Mucosa of rectum (tissue), 2 donors: ENCODE data around the gene PPM1F.
"Not testable (repeated sequence)": the region's sequence is repeated elsewhere in the genome, so short reads cannot be mapped to it uniquely, and the experiment has no call there.

Source experiments
- H3K27ac ChIP-seq, 2 donors: one replicate each; pipeline ENCODE4 v1.7.0; 2013; ENCODE audit warnings: inconsistent platforms in 2 of 2, low read depth in 2 of 2, low read length in 2 of 2
- H3K27me3 ChIP-seq, 2 donors: one replicate each; pipeline ENCODE4 v1.7.0; 2013; ENCODE audit warnings: low read length in 2 of 2; ENCODE audit not compliant: control insufficient read depth in 2 of 2, insufficient read depth in 2 of 2
- H3K36me3 ChIP-seq, 2 donors: one replicate each; pipeline ENCODE4 v1.7.0; 2013; ENCODE audit warnings: low read length in 2 of 2; ENCODE audit not compliant: control insufficient read depth in 2 of 2, insufficient read depth in 2 of 2
- H3K4me1 ChIP-seq, 2 donors: one replicate each; pipeline ENCODE4 v1.7.0; 2013; ENCODE audit warnings: low read length in 2 of 2, mild to moderate bottlenecking in 1 of 2; ENCODE audit not compliant: control insufficient read depth in 2 of 2, insufficient read depth in 2 of 2
- H3K4me3 ChIP-seq, 2 donors: one replicate each; pipeline ENCODE4 v1.7.0; 2013; ENCODE audit warnings: low read length in 2 of 2
- H3K9ac ChIP-seq, 2 donors: one replicate each; pipeline ENCODE4 v1.7.0; 2013; ENCODE audit warnings: low read length in 2 of 2, low read depth in 1 of 2, mild to moderate bottlenecking in 1 of 2
- H3K9me3 ChIP-seq, 2 donors: one replicate each; pipeline ENCODE4 v1.7.0; 2013; ENCODE audit warnings: low read length in 2 of 2; ENCODE audit not compliant: control insufficient read depth in 2 of 2
- donor health status: healthy.
- donor health status: Normal muscosa, but diverticular disease.

PPM1F gene

DNA sequence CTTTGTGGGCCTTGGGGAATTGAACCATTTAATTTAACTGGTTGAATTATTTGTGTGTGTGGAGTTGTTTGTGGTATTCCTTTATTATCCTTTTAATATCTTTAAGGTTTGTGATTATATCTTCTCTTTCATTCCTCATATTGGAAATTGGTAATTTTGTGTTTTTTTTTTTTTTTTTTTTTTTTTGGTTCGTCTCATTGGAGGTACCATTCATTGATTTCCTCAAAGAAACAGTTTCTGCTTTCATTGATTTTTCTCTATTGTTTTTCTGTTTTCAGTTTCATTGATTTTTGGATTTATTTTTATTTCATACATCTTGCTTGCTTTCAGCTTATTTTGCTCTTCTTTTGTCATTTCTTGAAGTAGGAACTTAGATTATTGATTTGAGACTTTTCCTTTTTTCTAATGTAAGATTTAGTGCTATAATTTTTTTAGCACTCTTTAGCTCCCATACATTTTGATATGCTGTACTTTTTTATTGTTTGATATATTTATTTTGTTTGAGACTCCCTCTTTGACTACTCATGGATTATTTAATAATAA lies 54.2 kb downstream of the PPM1F start:
- no peaks in the 10 kb centered on the region for H3K27me3 ChIP-seq
- no peak overlapping the region for H3K27ac ChIP-seq
- H3K9ac ChIP-seq, result no peak overlapping the region
- H3K4me1 ChIP-seq, result no peaks in the 10 kb centered on the region
- H3K9me3 ChIP-seq, result no peaks in the 10 kb centered on the region
- no peak overlapping the region for H3K4me3 ChIP-seq
- H3K36me3 ChIP-seq, result no peaks in the 10 kb centered on the region

DNA sequence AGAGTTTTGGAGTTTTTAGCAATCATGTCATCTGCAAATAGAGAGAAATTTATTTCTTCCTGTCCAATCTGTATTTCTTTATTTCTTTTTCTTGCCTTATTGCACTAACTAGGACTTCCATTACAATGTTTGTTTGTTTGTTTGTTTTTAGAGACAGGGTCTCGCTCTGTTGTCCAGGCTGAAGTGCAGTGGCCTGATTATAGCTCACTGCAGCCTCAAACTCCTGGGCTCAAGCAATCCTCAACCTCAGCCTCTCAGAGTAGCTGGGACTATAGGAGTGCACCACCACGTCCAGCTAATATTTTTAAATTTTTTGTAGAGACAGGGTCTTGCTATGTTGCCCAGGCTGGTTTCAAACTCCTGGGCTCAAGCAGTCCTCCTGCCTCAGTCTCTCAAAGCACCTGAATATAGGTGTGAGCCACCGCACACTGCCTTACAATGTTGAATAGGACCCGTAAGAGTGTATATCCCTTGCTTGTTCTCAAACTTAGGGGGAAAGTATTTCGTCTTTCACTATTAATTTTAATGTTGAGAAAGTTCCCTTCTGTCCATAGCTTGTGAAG lies 55.6 kb downstream of the PPM1F start:
- no peak overlapping the region for H3K27ac ChIP-seq
- no peaks in the 10 kb centered on the region for H3K9me3 ChIP-seq
- H3K9ac ChIP-seq, result no peak overlapping the region
- H3K36me3 ChIP-seq, result no peaks in the 10 kb centered on the region
- no peaks in the 10 kb centered on the region for H3K27me3 ChIP-seq
- H3K4me1 ChIP-seq, result no peaks in the 10 kb centered on the region
- no peak overlapping the region for H3K4me3 ChIP-seq

DNA sequence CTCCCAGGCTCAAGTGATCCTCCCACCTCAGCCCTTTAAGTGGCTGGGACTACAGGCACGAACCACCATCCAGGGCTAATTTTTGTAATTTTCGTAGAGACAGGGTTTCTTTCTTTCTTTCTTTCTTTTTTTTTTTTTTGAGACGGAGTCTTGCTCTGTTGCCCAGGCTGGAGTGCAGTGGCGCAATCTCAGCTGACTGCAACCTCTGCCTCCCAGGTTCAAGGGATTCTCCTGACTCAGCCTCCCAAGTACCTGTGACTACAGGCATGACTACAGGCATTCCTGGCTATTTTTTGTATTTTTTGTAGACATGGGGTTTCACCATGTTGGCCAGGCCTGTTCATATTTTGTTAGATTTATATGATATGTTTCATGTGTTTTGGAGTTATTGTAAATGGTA lies 56.4 kb downstream of the PPM1F start:
- H3K4me1 ChIP-seq, H3K9me3 ChIP-seq, H3K27me3 ChIP-seq, H3K9ac ChIP-seq, H3K27ac ChIP-seq, H3K36me3 ChIP-seq, H3K4me3 ChIP-seq: not testable (repeated sequence)

DNA sequence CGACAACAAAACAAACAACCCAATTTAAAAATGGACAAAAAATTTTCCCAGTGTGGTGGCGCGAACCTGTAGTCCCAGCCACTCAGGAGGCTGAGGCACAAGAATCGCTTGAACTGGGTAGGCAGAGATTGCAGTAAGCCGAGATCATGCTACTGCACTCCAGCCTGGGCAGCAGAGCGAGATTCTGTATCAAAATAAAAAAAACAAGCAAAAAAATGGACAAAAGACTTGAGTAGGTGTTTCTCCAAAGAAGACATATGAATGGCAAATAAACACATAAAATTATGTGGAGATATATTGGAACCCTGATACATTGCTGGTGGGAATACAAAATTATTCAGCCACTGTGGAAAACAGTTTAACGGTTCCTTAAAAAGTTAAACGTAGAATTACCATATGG lies 57.8 kb downstream of the PPM1F start:
- no peaks in the 10 kb centered on the region for H3K27me3 ChIP-seq
- no peaks in the 10 kb centered on the region for H3K9me3 ChIP-seq
- no peak overlapping the region for H3K9ac ChIP-seq

DNA sequence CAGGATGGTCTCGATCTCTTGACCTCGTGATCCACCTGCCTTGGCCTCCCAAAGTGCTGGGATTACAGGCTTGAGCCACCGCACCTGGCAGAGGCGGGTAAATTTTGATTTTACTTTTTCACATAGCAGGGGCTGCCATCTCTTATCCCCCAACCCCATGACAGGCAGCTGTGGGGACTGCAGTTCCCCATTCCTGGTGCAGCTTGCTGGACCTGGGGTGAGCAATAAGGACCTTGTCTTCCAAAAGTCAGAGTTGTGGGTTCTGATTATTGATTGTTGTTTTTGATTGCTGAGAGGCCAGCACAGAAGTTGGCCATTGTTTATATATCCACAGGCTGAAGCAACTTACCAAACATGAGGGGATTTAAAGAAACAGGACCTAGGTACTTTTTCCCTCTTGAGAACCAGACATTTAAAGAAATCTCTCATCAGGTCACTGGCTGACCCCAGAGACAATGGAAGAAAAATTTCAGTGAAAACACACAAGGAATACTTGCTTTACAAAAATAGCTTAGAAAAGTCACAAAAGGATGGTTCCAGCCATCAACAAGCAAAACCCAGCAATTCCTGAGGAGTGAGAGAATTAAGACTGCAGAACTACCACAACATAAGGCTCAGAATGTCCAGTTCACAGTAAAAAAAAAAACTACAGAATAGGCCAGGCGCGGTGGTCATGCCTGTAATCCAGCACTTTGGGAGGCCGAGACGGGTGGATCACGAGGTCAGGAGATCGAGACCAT lies 63.2 kb downstream of the PPM1F start:
- Histone ChIP-seq H3K27me3 (no peaks in the 10 kb centered on the region), H3K36me3 (no peaks in the 10 kb centered on the region), H3K9ac (no peak overlapping the region), H3K4me1 (no peaks in the 10 kb centered on the region), H3K4me3 (no peak overlapping the region), H3K9me3 (no peaks in the 10 kb centered on the region), H3K27ac (no peak overlapping the region)

More for the DNA sequence above, 57.8 kb downstream of the PPM1F start:
- no peaks in the 10 kb centered on the region for H3K4me1 ChIP-seq
- no peaks in the 10 kb centered on the region for H3K36me3 ChIP-seq
- H3K4me3 ChIP-seq, result no peak overlapping the region
- H3K27ac ChIP-seq, result no peak overlapping the region

DNA sequence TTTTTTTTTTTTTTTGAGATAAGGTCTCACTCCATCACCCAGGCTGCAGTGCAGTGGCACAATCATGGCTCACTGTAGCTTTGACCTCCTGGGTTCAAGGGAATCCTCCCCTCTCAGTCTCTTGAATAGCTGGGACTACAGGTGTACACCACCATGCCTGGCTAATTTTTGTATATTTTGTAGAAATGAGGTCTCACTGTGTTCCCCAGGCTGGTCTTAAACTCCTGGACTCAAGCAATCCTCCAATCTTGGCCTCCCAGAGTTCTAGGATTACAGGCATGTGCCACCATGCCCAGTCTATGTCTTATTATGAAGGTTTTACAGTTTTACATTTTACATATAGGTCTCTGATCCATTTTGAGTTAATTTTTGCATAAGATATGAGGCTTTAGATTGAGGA lies 64.8 kb downstream of the PPM1F start:
- no peaks in the 10 kb centered on the region for H3K36me3 ChIP-seq
- H3K27ac ChIP-seq, result no peak overlapping the region
- H3K9ac ChIP-seq, result no peak overlapping the region
- no peaks in the 10 kb centered on the region for H3K9me3 ChIP-seq
- H3K4me1 ChIP-seq, result no peaks in the 10 kb centered on the region
- H3K4me3 ChIP-seq, result no peak overlapping the region
- H3K27me3 ChIP-seq, result no peaks in the 10 kb centered on the region

DNA sequence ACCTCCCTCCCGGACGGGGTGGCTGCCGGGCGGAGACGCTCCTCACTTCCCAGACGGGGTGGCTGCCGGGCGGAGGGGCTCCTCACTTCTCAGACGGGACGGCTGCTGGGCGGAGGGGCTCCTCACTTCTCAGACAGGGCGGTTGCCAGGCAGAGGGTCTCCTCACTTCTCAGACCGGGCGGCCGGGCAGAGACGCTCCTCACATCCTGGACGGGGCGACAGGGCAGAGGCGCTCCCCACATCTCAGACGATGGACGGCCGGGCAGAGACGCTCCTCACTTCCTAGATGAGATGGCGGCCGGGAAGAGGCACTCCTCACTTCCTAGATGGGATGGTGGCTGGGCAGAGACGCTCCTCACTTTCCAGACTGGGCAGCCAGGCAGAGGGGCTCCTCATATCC lies 68.7 kb downstream of the PPM1F start:
- H3K9ac ChIP-seq, H3K27ac ChIP-seq, H3K4me1 ChIP-seq, H3K9me3 ChIP-seq, H3K36me3 ChIP-seq, H3K4me3 ChIP-seq, H3K27me3 ChIP-seq: not testable (repeated sequence)

DNA sequence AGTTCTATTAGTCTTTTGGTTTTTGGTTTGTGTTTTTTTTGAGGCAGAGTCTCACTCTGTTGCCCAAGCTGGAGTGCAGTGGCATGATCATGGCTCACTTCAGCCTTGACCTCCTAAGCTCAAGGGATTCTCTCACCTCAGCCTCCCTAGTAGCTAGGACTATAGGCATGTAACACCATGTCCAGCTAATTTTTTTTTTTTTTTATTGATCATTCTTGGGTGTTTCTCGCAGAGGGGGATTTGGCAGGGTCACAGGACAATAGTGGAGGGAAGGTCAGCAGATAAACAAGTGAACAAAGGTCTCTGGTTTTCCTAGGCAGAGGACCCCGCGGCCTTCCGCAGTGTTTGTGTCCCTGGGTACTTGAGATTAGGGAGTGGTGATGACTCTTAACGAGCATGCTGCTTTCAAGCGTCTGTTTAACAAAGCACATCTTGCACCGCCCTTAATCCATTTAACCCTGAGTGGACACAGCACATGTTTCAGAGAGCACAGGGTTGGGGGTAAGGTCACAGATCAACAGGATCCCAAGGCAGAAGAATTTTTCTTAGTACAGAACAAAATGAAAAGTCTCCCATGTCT lies 69.8 kb downstream of the PPM1F start:
- H3K4me3 ChIP-seq, H3K27ac ChIP-seq, H3K9me3 ChIP-seq, H3K36me3 ChIP-seq, H3K4me1 ChIP-seq, H3K27me3 ChIP-seq, H3K9ac ChIP-seq: not testable (repeated sequence)

DNA sequence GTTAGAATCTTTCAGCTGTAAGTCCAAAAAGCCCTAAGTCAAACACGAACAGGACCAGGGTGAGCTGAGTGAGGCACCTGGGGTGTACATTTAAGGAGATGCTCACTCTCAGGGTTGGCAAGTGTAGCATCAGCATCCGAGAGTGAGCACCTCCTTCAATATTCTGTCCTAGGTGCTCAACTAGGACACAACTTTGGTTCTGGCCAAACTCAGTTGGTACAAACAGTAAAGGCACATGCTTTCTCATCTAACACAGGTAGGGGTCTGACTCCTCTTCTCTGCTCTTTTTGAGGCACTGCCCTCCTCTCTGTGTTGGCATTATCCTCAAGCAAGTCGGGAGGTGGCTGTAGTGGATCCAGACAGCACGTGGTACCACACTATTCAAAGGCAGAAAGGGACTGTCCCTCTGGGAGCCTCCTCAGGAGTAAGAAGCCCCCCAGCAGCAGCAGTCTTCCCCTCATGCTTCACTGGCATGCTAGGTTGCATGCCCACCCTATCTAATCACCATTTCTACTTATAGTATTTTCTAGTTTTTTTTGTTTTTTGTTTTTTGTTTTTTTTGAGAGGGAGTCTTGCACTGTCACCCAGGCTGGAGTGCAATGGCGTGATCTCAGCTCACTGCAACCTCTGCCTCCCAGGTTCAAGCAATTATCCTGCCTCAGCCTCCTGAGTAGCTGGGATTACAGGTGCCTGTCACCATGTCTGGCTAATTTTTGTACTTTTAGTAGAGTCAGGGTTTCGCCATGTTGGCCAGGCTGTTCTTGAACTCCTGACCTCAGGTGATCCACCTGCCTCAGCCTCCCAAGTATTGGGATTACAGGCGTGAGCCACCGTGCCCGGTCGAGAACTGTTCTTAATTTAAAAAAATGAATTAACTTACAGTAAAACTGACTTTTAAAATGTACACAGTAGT lies 70.6 kb downstream of the PPM1F start:
- no peak overlapping the region for H3K27ac ChIP-seq
- H3K9ac ChIP-seq, result no peak overlapping the region
- H3K4me1 ChIP-seq, result no peaks in the 10 kb centered on the region
- H3K4me3 ChIP-seq, result no peak overlapping the region
- no peaks in the 10 kb centered on the region for H3K27me3 ChIP-seq
- H3K36me3 ChIP-seq, result no peaks in the 10 kb centered on the region
- no peaks in the 10 kb centered on the region for H3K9me3 ChIP-seq
